ENCODE data around the gene RNF212. TPM values are rescaled to one million over a fixed set of nuclear protein-coding genes. Genes with fewer than 3 reads are reported as not detected.

RNF212 gene
- total and polyA plus RNA-seq, 8 donors = 1.3 to 4.8 (median 2.6) TPM; not detected in 4

- TF ChIP-seq EP300 (IDR thresholded peaks at IDR 0.05) (no peak), POLR2AphosphoS5 (IDR thresholded peaks at IDR 0.05) (no peak), POLR2A (IDR thresholded peaks at IDR 0.05) (no peak)
- TF ChIP-seq, protein P1, sequence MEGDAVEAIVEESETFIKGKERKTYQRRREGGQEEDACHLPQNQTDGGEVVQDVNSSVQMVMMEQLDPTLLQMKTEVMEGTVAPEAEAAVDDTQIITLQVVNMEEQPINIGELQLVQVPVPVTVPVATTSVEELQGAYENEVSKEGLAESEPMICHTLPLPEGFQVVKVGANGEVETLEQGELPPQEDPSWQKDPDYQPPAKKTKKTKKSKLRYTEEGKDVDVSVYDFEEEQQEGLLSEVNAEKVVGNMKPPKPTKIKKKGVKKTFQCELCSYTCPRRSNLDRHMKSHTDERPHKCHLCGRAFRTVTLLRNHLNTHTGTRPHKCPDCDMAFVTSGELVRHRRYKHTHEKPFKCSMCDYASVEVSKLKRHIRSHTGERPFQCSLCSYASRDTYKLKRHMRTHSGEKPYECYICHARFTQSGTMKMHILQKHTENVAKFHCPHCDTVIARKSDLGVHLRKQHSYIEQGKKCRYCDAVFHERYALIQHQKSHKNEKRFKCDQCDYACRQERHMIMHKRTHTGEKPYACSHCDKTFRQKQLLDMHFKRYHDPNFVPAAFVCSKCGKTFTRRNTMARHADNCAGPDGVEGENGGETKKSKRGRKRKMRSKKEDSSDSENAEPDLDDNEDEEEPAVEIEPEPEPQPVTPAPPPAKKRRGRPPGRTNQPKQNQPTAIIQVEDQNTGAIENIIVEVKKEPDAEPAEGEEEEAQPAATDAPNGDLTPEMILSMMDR (IDR thresholded peaks at IDR 0.05) = no peak
- Histone ChIP-seq H3K4me1 (peaks cover 0 to 22% (median 10%) of the 10 kb centered on the region in 4 donors), H3K9me3 (no peaks in the 10 kb centered on the region), H3K36me3 (no peaks in the 10 kb centered on the region), H3K27ac (no peak overlapping the region), H3K4me3 (no peak overlapping the region), H3K27me3 (peaks cover 0 to 65% (median under 1%) of the 10 kb centered on the region in 3 donors)
- 84 to 88% (median 86%) methylated on average over 14 of the region's 14 CpGs for WGBS, 5 donors
- DNase-seq = no peak
- intact Hi-C loops (cut with DNase I; ENCODE audit: low total_unique reads) = no loop called here
Measured at GRCh38 chr4:1061056-1061700, 52.2 kb downstream of the RNF212 start.

DNA sequence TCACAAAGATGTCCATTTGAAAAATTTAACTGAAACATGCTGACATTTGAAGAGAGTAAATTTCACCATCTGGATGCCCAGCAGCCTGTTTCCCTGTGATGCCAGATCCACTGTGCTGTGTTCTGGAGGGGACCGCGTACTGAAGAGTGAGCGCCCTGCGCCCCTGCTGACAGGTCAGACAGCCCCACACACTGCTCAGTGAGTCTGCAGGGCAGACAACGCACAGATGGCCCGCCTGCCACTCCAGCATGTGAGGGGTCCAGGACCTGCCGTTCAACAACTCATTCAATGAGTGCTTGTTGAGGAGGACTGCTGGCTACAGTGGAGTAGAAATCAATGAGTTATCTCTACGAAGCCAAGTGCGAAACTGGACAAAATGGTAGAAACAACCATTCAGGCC lies 52.7 kb downstream of the RNF212 start:
- TF ChIP-seq POLR2A (IDR thresholded peaks at IDR 0.05) (no peak), EP300 (IDR thresholded peaks at IDR 0.05) (no peak), POLR2AphosphoS5 (IDR thresholded peaks at IDR 0.05) (no peak)
- TF ChIP-seq, protein P1 (IDR thresholded peaks at IDR 0.05) = no peak
- Histone ChIP-seq H3K9me3 (no peaks in the 10 kb centered on the region), H3K27ac (no peak overlapping the region), H3K4me1 (peaks cover 0 to 28% (median 12%) of the 10 kb centered on the region in 4 donors), H3K36me3 (no peaks in the 10 kb centered on the region), H3K4me3 (no peak overlapping the region), H3K27me3 (peaks cover 3 to 65% (median 6%) of the 10 kb centered on the region in 3 donors)
- WGBS, 5 donors = 82 to 97% (median 93%) methylated on average over 7 to 9 of the region's 9 CpGs
- no peak for DNase-seq
- intact Hi-C loops (cut with DNase I; ENCODE audit: low total_unique reads) = no loop called here

GRCh38 chr4:1060121-1060520 lies 53.2 kb downstream of the RNF212 start:
- TF ChIP-seq EP300 (IDR thresholded peaks at IDR 0.05) (no peak), POLR2A (IDR thresholded peaks at IDR 0.05) (no peak), POLR2AphosphoS5 (IDR thresholded peaks at IDR 0.05) (no peak)
- TF ChIP-seq, protein P1 (IDR thresholded peaks at IDR 0.05) = no peak
- no peaks in the 10 kb centered on the region for H3K9me3 ChIP-seq
- H3K4me1 ChIP-seq = peaks cover 0 to 33% (median 14%) of the 10 kb centered on the region in 4 donors
- intact Hi-C loops (cut with DNase I; ENCODE audit: low total_unique reads) = no loop called here
- H3K27ac ChIP-seq = no peak overlapping the region
- peaks cover 8 to 66% (median 8%) of the 10 kb centered on the region in 3 donors for H3K27me3 ChIP-seq
- no peak overlapping the region for H3K4me3 ChIP-seq
- H3K36me3 ChIP-seq = no peaks in the 10 kb centered on the region
- no peak for DNase-seq
- 55 to 84% (median 70%) methylated on average over 7 to 10 of the region's 10 CpGs for WGBS, 5 donors

- no peaks in the 10 kb centered on the region for H3K9me3 ChIP-seq
- H3K4me3 ChIP-seq = no peak overlapping the region
- 26 to 53% (median 43%) methylated on average over 12 to 16 of the region's 16 CpGs for whole genome bisulfite sequencing, 5 donors
- peaks cover 0 to 33% (median 14%) of the 10 kb centered on the region in 4 donors for H3K4me1 ChIP-seq
- H3K27ac ChIP-seq = peak overlapping the region in 2 of 5 donors; percentile 14 to 51
- TF ChIP-seq, protein P1 (IDR thresholded peaks at IDR 0.05) = no peak
- TF ChIP-seq EP300 (IDR thresholded peaks at IDR 0.05) = no peak
- TF ChIP-seq POLR2AphosphoS5 (IDR thresholded peaks at IDR 0.05) = no peak
- no peak for TF ChIP-seq POLR2A (IDR thresholded peaks at IDR 0.05)
- no peaks in the 10 kb centered on the region for H3K36me3 ChIP-seq
- no peak for DNase-seq
- intact Hi-C loops (cut with DNase I; ENCODE audit: low total_unique reads) = no loop called here
- H3K27me3 ChIP-seq = peaks cover 8 to 76% (median 8%) of the 10 kb centered on the region in 3 donors
Measured at GRCh38 chr4:1058997-1059665, 54.2 kb downstream of the RNF212 start.

Measured in stomach (tissue), 9 donors.